ENCODE results near the gene IL3.

- TF ChIP-seq POLR2AphosphoS5 (IDR thresholded peaks at IDR 0.05; ENCODE audit: borderline replicate concordance, low read depth, low read length) (no peak), EZH2 (IDR thresholded peaks at IDR 0.05) (no peak), FOXP2 (optimal IDR thresholded peaks at IDR 0.05; ENCODE audit: control extremely low read depth, extremely low read length, insufficient read depth) (no peak)
Observed at GRCh38 chr5:132102944-132103331, 42.5 kb downstream of the IL3 start.
